ENCODE results near the gene MTRFR.

DNA sequence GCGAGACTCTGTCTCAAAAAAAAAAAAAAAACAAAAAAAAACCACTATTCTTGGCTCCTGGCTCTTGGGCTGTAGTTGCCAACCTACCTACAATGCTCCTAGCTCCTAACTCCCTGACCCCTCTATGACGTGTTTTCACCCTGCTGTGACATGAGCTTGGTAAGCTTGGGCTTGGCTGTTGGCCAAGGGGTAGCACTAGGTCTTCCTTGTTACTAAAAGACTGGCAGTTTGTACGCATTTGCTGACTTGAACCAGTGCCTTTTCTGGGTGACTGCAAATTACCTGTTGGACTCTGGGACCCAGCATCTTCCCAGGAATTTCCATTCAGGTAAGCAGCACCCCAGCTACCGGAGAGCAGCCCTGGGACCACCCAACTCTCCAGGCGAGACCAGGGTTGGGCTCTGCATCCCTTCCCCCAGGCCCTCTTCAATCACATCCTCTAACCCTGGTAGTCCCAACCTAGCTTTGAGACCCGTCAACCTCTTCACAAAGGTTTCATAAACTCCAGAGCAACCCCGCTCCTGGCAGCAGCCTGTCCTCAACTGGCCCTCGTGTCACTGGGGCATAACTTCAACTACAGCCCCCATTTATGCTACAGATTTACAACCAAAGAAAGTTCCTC is 30.1 kb downstream of the MTRFR start:
- TF ChIP-seq, protein P1, sequence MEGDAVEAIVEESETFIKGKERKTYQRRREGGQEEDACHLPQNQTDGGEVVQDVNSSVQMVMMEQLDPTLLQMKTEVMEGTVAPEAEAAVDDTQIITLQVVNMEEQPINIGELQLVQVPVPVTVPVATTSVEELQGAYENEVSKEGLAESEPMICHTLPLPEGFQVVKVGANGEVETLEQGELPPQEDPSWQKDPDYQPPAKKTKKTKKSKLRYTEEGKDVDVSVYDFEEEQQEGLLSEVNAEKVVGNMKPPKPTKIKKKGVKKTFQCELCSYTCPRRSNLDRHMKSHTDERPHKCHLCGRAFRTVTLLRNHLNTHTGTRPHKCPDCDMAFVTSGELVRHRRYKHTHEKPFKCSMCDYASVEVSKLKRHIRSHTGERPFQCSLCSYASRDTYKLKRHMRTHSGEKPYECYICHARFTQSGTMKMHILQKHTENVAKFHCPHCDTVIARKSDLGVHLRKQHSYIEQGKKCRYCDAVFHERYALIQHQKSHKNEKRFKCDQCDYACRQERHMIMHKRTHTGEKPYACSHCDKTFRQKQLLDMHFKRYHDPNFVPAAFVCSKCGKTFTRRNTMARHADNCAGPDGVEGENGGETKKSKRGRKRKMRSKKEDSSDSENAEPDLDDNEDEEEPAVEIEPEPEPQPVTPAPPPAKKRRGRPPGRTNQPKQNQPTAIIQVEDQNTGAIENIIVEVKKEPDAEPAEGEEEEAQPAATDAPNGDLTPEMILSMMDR (IDR thresholded peaks at IDR 0.05; ENCODE audit: extremely low read depth in 1 of 2, insufficient read depth in 1 of 2, low read depth in 1 of 2, low read length in 2 of 2): no peak
- TF ChIP-seq POLR2A (IDR thresholded peaks at IDR 0.05; ENCODE audit: low read depth, low read length) (no peak), EZH2 (IDR thresholded peaks at IDR 0.05; ENCODE audit: borderline replicate concordance, low read depth, low read length, severe bottlenecking) (no peak)
